GM19099 (cell line): ENCODE results near the gene ODF4.

Source experiments
- POLR2A ChIP-seq: IDR thresholded peaks from 3 replicates; pipeline ENCODE4 v1.6.1; 2011; ENCODE audit warnings: low read depth; ENCODE audit not compliant: insufficient read length; ENCODE audit errors: extremely low read depth

The ODF4 gene

GRCh38 chr17:8339540-8339939, at the start of gene ODF4:
Gene ODF4, plus strand, starts transcription at chr17:8339840. Its CDS starts 212 bp downstream, at chr17:8340052.
- TF ChIP-seq POLR2A = no peak

GRCh38 chr17:8290043-8290442, 49.6 kb upstream of the ODF4 start:
- TF ChIP-seq POLR2A = no peak

GRCh38 chr17:8292639-8293395, 46.8 kb upstream of the ODF4 start:
- no peak for TF ChIP-seq POLR2A

- no peak for TF ChIP-seq POLR2A
Observed at GRCh38 chr17:8294361-8294760, 45.3 kb upstream of the ODF4 start.

GRCh38 chr17:8294814-8295316, 44.8 kb upstream of the ODF4 start:
- no peak for TF ChIP-seq POLR2A

GRCh38 chr17:8300226-8300625, 39.4 kb upstream of the ODF4 start:
- no peak for TF ChIP-seq POLR2A

- TF ChIP-seq POLR2A = no peak
Observed at GRCh38 chr17:8300627-8301242, 38.9 kb upstream of the ODF4 start.

GRCh38 chr17:8310601-8311123, 29.0 kb upstream of the ODF4 start:
- no peak for TF ChIP-seq POLR2A

- no peak for TF ChIP-seq POLR2A
Observed at GRCh38 chr17:8311131-8311790, 28.4 kb upstream of the ODF4 start.

- TF ChIP-seq POLR2A = no peak
Observed at GRCh38 chr17:8312251-8312650, 27.4 kb upstream of the ODF4 start.

- no peak for TF ChIP-seq POLR2A
Observed at GRCh38 chr17:8312726-8313600, 26.7 kb upstream of the ODF4 start.

GRCh38 chr17:8314797-8315763, 24.6 kb upstream of the ODF4 start:
- no peak for TF ChIP-seq POLR2A

- no peak for TF ChIP-seq POLR2A
Observed at GRCh38 chr17:8315764-8316217, 23.8 kb upstream of the ODF4 start.
